SW 1271 (cell line): ENCODE results near the gene A4GALT.
A peak's percentile ranks its signal among the peaks of the same experiment; 100 is the strongest.

ENCODE experiments used
- DNase-seq, 2 experiments: peaks; one replicate each; lab custom pipeline; 2025; lab: John Stamatoyannopoulos, UW

A4GALT gene

DNA sequence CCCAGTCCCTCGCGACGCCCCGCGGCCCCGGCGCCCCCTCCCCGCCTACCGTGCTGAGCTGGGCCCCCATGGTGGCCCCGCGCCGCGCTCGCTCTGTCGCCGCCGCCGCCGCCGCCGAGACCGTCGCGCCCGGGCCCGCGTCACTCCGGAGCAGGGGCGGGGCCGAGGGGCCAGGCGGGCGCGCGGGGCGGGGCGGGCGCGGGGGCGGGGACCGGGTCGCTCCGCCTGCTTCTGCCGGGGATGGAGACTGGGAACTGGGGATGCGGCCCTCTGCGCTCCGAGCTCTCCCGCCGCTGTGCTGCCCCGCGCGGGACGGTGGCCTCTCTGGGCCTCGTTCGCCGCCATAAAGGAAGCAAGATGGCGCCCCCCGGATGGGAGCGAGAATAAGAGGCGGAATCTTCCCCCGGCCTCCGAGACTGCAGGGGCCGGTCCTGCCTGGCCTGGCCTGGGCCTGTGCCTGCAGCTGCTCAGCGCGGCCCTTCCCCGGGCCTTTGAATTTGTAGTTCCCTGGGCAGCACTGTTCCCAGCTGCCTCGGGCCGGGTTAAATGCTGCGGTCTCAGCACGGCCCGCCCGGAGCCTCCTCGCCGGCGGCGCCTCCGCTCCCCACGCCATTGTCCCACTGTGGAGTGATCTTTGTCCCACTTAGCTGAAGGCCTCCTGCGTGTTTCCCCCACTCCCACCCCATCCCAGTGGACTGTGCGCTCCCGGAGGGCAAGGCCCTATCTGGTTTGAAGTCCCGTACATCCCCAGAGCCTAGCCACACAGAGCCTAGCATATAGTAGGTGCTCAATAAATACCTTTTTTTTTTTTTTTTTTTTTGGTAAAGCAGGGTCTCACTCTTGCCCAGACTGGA, 71.2 kb downstream of the A4GALT start, which contains the start of gene CYB5R3:
CYB5R3 (minus strand) TSS at position 147 of the 854 bp plus-strand sequence; CDS start at position 70, 77 bp downstream.
- peak; percentile 29 to 63 for DNase-seq

DNA sequence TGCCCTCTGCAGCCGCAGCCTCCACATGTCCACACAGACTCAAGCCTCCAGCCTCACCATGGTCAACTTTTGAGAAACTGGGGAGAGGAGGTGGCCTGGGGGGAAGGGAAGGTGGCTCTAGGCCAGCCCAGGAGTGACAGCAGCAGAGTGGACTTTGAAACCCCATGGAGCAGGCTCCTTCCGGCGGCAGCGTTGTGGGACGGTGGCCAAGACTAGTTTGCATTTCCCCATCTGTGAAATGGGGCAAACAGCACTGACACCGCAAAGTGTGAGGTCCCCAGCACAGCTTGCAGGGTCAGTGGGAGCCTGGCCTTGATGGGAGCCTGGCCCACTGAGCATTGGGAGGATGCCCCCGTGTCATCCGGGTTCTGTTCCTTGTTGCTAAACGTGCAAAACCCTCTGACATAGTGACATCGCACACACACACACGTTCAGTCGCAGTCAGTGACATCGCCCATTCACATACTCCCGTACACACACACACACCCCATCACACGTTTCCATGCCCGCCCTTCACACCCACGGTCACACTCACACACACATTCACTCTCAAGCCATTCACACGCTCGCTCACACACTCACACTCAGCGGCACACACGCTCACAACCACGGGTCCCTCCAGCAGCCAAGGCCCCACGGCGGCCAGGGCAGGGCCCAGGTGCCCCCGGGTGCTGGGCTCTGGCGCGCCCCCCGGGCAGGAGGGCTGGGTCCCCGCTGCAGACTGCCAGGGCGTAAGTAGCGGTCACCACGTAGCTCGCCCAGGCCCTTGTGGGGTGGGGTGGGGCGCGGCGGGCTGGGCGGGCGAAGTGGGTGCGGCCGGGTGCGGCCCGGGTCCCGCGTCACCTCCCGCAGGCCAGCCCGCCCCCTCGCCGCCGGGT, 72.1 kb downstream of the A4GALT start:
- DNase-seq: no peak

DNA sequence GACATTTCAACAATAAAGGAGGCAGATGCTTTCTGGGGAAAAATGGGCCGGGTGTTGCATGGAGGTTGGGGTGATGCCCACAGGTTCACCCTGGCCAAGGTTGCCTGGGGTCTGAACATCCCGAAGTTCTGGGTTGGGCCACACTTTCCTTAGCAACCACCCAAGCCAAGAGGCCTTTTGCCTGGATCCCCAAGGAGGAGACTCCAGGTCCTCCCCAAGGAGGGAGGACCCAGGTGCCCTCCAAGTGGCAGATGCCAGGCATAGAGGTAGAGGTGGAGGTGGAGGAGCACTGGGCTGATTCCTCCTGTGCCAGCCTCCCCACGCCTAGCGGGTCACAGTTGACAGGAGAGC, 72.7 kb downstream of the A4GALT start:
- no peak for DNase-seq

DNA sequence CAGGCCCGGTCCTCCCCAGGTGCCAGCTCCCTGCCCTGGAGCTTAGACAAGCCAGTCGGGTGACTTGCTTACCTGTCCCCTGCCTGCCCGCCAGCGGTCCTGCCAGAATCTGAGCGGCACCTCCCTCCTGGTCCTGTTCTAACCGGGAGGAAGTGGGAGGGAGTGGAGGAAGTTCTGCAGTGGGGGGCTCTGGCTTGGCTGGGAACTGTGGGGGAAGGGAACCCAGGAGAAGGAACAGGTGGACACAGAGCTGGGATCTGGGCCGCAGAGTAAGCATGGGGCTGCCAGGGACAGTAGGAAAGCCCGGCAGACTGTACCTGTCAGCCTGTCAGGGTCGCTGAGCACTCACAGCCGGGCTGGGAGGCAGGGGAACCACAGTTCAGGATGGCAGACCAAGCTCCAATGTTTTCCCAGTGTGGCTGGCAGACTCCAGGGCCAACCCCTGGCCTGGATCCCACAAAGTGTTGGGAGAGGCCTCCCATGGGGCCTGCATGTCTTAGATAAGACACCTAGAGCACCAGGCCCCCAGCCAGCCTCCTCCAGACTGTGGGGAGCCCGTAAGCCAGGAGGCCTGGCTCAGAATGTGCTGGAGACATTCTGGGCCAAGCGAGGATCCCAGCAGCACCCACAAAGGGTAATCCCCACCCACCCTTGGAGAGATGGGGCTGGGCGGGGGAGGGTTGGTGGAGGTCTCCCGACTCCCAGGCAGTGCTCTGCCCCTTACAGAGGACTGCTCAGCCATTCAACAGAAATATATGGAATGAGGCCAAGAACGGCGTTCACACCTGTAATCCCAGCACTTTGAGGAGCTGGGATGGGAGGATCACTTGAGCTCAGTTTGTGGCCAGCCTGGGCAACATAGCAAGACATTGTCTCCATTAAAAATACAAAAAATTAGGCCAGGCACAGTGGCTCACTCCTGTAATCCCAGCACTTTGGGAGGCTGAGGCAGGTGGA, 73.8 kb downstream of the A4GALT start:
- no peak for DNase-seq

DNA sequence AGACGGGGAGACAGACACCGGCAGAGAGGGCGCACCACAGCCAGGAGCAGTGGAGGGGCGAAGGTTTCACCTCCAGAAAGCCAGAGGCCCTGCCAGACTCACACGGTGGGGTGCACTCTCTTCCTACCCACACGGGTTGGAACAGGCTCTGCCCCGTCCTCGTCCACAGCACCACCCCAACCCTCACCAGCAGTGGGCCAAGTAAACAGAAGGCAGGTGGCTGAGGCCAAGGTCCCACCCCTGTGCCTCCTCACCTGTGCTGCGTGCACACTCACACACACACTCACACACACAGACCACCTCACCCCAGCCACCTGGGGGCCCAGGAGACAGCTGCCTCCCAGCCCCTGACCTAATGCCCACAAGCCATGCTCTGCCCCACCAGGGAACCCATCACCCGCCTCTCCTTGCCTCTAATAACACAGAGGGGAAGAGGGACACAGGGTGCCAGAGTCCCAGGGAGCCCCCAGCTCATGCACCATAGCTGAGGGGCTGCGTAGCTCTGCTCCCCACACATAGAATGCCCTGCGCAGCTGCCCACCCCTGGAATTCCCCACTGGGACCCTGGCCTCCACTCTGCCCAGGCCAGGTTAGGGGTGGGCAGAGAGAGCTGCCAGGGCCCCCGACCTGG, 74.6 kb downstream of the A4GALT start:
- no peak for DNase-seq

DNA sequence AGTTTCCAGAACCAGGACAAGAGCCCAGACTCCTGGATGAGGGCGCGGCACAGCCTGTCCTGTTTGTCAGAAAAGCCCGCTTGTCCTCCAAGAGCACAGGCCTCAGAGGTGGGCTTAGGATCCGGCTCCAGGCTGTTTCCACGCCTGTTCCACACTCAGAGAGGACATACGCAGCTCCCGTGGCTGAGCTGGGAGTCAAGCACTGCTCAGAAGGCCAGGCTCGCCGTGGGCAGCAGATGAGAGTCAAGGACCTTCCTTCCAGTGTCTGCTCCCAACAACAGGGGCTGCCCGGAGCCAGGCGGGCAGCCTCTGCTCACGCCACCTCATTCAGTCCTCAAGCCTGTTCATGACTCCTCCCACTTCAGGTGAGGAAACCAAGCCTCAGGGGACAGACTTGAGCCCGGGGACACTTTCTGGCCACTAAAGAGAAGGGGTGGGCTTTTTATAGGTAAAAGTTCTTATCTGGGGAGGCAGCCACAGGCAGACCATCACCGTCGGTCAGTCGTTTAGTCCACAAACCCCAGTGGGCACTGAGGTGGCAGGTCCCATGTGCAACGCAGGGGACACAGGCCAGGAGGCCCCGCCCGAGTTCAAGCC, 75.2 kb downstream of the A4GALT start:
- DNase-seq: no peak

DNA sequence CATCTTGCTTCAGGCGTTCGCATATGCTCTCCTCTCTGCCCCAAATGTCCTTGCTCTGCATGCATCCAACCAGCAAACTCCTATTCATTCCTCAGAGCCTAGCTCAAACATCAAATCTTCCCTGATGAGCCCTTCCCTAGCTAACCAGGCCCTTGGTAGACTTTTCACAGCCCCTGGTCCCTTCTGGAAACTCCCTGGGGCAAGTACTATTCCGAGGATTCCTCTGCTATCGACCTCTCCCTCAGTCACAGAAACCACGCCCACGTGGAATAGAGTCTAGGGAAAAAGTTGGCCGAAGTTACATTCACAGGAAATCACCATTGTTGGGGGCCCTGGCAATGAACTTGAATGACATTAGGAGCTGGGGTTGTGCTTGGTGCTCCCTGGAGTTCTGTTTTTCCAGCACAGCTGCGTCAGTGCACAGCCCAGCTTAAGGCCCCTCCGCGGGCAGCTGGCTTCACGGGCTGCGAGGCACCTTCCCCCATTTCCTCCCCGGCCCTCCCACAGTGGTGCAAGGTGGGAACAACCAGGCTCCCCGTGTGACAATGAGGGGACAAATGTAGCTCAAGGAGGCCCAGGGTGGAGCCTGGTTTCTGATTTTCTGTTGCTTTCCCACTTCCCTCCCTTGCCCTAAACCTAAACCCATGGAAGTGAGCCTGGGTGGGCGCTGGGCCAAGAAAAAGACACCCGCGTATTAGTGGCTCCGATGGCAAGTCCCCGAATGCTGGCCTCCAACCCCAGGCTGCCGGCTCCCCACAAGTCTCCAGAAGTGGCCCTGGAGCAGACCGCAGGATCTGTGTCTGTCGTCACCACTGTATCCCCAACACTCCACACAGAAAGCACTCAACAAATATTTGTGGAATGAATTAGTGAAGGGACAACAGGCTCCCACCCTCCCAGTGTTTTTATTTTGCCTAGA, 76.0 kb downstream of the A4GALT start:
- DNase-seq: no peak

DNA sequence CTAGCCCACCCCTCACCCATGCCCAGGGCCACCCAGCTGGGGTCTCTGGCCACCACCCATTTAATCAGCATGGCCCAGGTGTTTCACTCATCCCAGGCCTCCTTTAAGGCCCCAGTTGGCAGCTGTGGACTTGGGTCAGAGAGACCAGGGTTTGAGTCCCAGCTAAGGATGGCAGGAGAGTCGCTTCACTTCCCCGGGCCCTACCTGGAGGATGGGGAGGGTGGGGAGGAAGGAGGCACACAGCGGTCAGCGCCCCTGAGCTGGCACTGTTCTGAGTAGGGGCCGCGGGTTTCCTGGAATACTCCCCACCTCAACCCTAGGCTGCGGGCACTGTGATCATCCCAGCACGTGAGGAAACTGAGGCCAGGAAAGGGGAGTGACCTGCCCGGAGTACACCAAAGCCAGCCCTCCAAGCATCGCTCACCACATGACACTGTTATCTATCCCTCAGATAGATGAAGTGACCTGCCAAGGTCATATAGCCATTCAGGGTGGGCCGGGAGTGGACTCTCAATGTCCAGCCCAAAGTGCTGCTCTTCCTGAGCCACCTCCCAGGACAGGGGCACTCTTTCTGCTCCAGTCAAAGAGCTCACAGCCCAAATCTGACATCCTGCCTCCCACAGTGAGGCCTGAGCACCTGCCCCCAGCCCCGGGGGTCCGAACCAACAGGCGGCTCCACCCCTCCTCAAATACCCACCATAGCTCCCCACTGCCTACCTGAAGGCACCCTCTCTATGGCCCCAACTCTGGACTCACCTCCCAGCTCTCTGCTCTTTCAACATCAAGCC, 76.8 kb downstream of the A4GALT start:
- DNase-seq: no peak

DNA sequence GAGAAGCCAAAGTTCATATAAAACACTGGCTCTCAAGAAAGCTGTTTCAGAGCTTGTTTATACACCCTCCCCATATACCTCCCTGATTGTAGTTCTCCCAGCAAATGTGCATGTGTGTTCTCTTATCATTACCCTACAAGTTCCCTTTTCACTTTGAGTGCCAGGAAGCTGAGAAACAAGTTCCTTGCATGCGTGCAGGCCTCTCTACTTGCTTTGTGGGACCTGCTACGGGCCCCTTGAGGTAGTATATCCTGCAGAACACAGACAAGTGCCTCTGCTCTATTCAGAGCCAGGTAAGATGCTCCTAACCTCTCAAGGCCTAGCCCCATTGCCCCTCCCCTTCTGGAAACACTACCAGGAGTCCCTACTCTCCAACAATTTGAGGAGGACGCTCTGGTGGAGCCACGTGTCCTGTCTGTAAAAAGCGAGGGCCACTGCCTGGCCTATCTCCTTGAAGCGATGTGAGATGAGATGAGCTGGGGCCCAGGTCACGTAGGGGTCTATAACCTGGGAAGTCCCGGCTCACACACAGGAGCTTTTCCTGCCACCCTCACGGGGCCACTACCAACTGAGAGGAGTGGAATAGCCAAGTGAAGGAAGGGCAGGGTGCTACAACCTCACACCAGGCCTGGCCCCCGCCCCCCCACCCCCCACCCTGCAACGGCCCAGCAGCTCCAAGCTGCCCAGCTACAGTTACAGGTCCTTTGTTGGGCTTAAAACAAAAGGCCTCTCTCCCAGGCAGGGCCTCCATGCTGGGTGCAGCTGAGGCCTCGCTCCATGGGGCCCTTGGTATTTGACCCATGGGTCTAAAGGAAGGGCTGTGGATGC, 77.7 kb downstream of the A4GALT start:
- no peak for DNase-seq
